Globus pallidus (tissue), 1 donor: ENCODE results near the gene TCOF1.

Experiments used
- DNase-seq: peaks from one replicate; pipeline ENCODE4 v3.0.0-alpha.2; 2015; ENCODE audit warnings: low spot score

The TCOF1 gene

GRCh38 chr5:150428106-150428876 is 70.8 kb downstream of the TCOF1 start:
- peak; percentile 72 for DNase-seq

- DNase-seq, result no peak
Observed at GRCh38 chr5:150428978-150429377, 71.5 kb downstream of the TCOF1 start.

GRCh38 chr5:150429410-150429873 is 71.9 kb downstream of the TCOF1 start:
- no peak for DNase-seq

GRCh38 chr5:150431048-150431447 is 73.6 kb downstream of the TCOF1 start:
- DNase-seq, result no peak

GRCh38 chr5:150431574-150431973 is 74.1 kb downstream of the TCOF1 start:
- DNase-seq, result no peak

- DNase-seq, result no peak
Observed at GRCh38 chr5:150434464-150434863, 77.0 kb downstream of the TCOF1 start.

- peak; percentile 87 for DNase-seq
Observed at GRCh38 chr5:150436141-150436680, 78.7 kb downstream of the TCOF1 start.

GRCh38 chr5:150438873-150439546 is 81.5 kb downstream of the TCOF1 start:
- no peak for DNase-seq

- DNase-seq, result no peak
Observed at GRCh38 chr5:150440948-150441812, 83.7 kb downstream of the TCOF1 start.

- no peak for DNase-seq
Observed at GRCh38 chr5:150441813-150442698, 84.6 kb downstream of the TCOF1 start.

GRCh38 chr5:150442699-150443080 is 85.2 kb downstream of the TCOF1 start:
- no peak for DNase-seq

- DNase-seq, result no peak
Observed at GRCh38 chr5:150443242-150444075, 86.0 kb downstream of the TCOF1 start.

GRCh38 chr5:150444770-150445169 is 87.3 kb downstream of the TCOF1 start:
- no peak for DNase-seq

- no peak for DNase-seq
Observed at GRCh38 chr5:150446088-150446487, 88.6 kb downstream of the TCOF1 start.

- DNase-seq, result no peak
Observed at GRCh38 chr5:150446583-150446982, 89.1 kb downstream of the TCOF1 start.

GRCh38 chr5:150447188-150447587 is 89.7 kb downstream of the TCOF1 start:
- DNase-seq, result no peak

GRCh38 chr5:150448334-150448733 is 90.8 kb downstream of the TCOF1 start:
- no peak for DNase-seq

GRCh38 chr5:150448952-150449516 is 91.5 kb downstream of the TCOF1 start:
- DNase-seq, result no peak
